H1 (cell line): ENCODE results near the gene UBE2D3. TPM values are rescaled to one million over a fixed set of nuclear protein-coding genes. Genes with fewer than 3 reads are reported as not detected.

ENCODE experiments used
- CTCF ChIA-PET: fragments of 300-600 bp; sonication (Branson Sonifier 250); formaldehyde crosslinking; loops from one replicate; lab custom pipeline; 2021; ENCODE audit not compliant: partially characterized antibody; lab: Charles Lee
- POLR2A ChIA-PET: fragments of 300-600 bp; sonication (Branson Sonifier 250); formaldehyde crosslinking; loops from one replicate; lab custom pipeline; 2021; ENCODE audit warnings: inconsistent platforms; ENCODE audit not compliant: partially characterized antibody; lab: Charles Lee
- DNase-seq, 2 experiments: peaks; one replicate each; pipeline versions ENCODE4 v3.0.0 to v3.0.0-alpha.2; 2010 to 2022; ENCODE audit warnings: low spot score in 2 of 2, low read depth in 1 of 2, mixed read lengths in 1 of 2
- FAIRE-seq: peaks from 2 replicates; lab custom pipeline; 2011; peaks lifted over from hg19 to GRCh38; lab: Jason Lieb, UNC
- H2AFZ ChIP-seq: 2 replicates; pipeline ENCODE4 v1.8.1; 2012; ENCODE audit warnings: low read length, inconsistent platforms
- H2AK5ac ChIP-seq: 2 replicates; pipeline ENCODE4 v1.6.1; 2013; ENCODE audit warnings: low read depth, low read length
- H2BK120ac ChIP-seq: replicated peaks from 2 replicates; pipeline ENCODE3; 2013; ENCODE audit warnings: low read depth, low read length, inconsistent platforms
- H2BK12ac ChIP-seq: 2 replicates; pipeline ENCODE4 v1.6.1; 2013; ENCODE audit warnings: low read depth, low read length
- H2BK15ac ChIP-seq: 2 replicates; pipeline ENCODE4 v1.6.1; 2013; ENCODE audit warnings: low read length
- H2BK20ac ChIP-seq: 2 replicates; pipeline ENCODE4 v1.6.1; 2013; ENCODE audit warnings: low read length
- H2BK5ac ChIP-seq: 2 replicates; pipeline ENCODE4 v1.6.1; 2013; ENCODE audit warnings: low read depth, low read length
- H3K14ac ChIP-seq: 2 replicates; pipeline ENCODE4 v1.6.1; 2013; ENCODE audit warnings: inconsistent platforms; ENCODE audit not compliant: insufficient read length
- H3K18ac ChIP-seq: 2 replicates; pipeline ENCODE4 v1.6.1; 2013; ENCODE audit warnings: low read length; ENCODE audit errors: extremely low read depth
- H3K23ac ChIP-seq: 2 replicates; pipeline ENCODE4 v1.6.1; 2013; ENCODE audit warnings: inconsistent platforms; ENCODE audit not compliant: insufficient read length
- H3K23me2 ChIP-seq: 2 replicates; pipeline ENCODE4 v1.6.1; 2013; ENCODE audit warnings: low read depth, low read length
- H3K27ac ChIP-seq: 2 replicates; pipeline ENCODE4 v1.6.1; 2011; ENCODE audit warnings: low read depth, low read length, inconsistent platforms
- H3K27me3 ChIP-seq, 4 experiments: replicated peaks in 1 of 4; 1 replicate in 1 of 4; 2 replicates in 3 of 4; pipeline versions ENCODE4 v1.6.1 to v1.8.1; 2011 to 2013; ENCODE audit warnings: low read length in 3 of 4, mild to moderate bottlenecking in 3 of 4, inconsistent platforms in 2 of 4, mixed read lengths in 2 of 4, moderate library complexity in 1 of 4; ENCODE audit not compliant: control insufficient read depth in 3 of 4, insufficient read depth in 3 of 4; ENCODE audit errors: extremely low read depth in 1 of 4
- H3K36me3 ChIP-seq, 4 experiments: 2 replicates each; pipeline versions ENCODE4 v1.6.1 to v1.8.1; 2011 to 2013; ENCODE audit warnings: mild to moderate bottlenecking in 4 of 4, low read length in 3 of 4, moderate library complexity in 2 of 4, control low read depth in 1 of 4, inconsistent platforms in 1 of 4; ENCODE audit not compliant: insufficient read depth in 4 of 4, control insufficient read depth in 2 of 4
- H3K4ac ChIP-seq: replicated peaks from 2 replicates; pipeline ENCODE3; 2013; ENCODE audit warnings: low read length, low read depth, mixed read lengths, inconsistent platforms; ENCODE audit not compliant: insufficient read length
- H3K4me1 ChIP-seq, 4 experiments: replicated peaks in 1 of 4; 1 replicate in 1 of 4; 2 replicates in 3 of 4; pipeline versions ENCODE4 v1.6.1 to v1.8.1; 2011 to 2013; ENCODE audit warnings: low read length in 3 of 4, inconsistent platforms in 2 of 4, mixed read lengths in 1 of 4; ENCODE audit not compliant: insufficient read depth in 4 of 4, control insufficient read depth in 3 of 4
- H3K4me2 ChIP-seq, 2 experiments: 2 replicates each; pipeline versions ENCODE4 v1.6.1 to v1.8.1; 2011 to 2013; ENCODE audit warnings: low read depth in 2 of 2, low read length in 2 of 2, control low read depth in 1 of 2, inconsistent platforms in 1 of 2, mild to moderate bottlenecking in 1 of 2; ENCODE audit not compliant: insufficient read depth in 1 of 2
- H3K4me3 ChIP-seq, 4 experiments: fragments of 200-600, 300-600 bp in 1 of 4; sonication (generic), shearing (Covaris generic), sonication (Bioruptor Twin) in 1 of 4; 2 replicates each; pipeline versions ENCODE4 v1.5.1 to v1.8.1; 2011 to 2016; ENCODE audit warnings: low read length in 4 of 4, low read depth in 3 of 4, control low read depth in 2 of 4, inconsistent platforms in 2 of 4, mild to moderate bottlenecking in 2 of 4, mixed read lengths in 1 of 4, moderate library complexity in 1 of 4; ENCODE audit not compliant: insufficient read depth in 2 of 4; ENCODE audit errors: extremely low read depth in 1 of 4
- H3K56ac ChIP-seq: replicated peaks from 2 replicates; pipeline ENCODE3; 2013; ENCODE audit warnings: low read depth, mild to moderate bottlenecking, mixed read lengths, low read length, inconsistent platforms; ENCODE audit not compliant: insufficient read length
- H3K79me1 ChIP-seq: 2 replicates; pipeline ENCODE4 v1.6.1; 2013; ENCODE audit warnings: low read depth, low read length, control low read depth
- H3K79me2 ChIP-seq, 2 experiments: 2 replicates each; pipeline versions ENCODE4 v1.6.1 to v1.8.1; 2012 to 2013; ENCODE audit warnings: low read length in 2 of 2, mild to moderate bottlenecking in 2 of 2, inconsistent platforms in 1 of 2; ENCODE audit not compliant: insufficient read depth in 2 of 2, control insufficient read depth in 1 of 2
- H3K9ac ChIP-seq, 4 experiments: replicated peaks in 1 of 4; 1 replicate in 1 of 4; 2 replicates in 3 of 4; pipeline versions ENCODE4 v1.6.1 to v1.8.1; 2011 to 2013; ENCODE audit warnings: low read depth in 3 of 4, low read length in 3 of 4, control low read depth in 2 of 4, mild to moderate bottlenecking in 2 of 4, moderate library complexity in 2 of 4, inconsistent platforms in 1 of 4; ENCODE audit errors: extremely low read depth in 1 of 4
- H3K9me3 ChIP-seq, 2 experiments: 2 replicates each; pipeline versions ENCODE4 v1.6.1 to v1.8.1; 2012 to 2013; ENCODE audit warnings: mild to moderate bottlenecking in 2 of 2, moderate library complexity in 2 of 2, control low read depth in 1 of 2, inconsistent platforms in 1 of 2, low read depth in 1 of 2, low read length in 1 of 2, mixed read lengths in 1 of 2; ENCODE audit not compliant: insufficient read depth in 2 of 2
- H4K20me1 ChIP-seq, 2 experiments: replicated peaks in 1 of 2; 2 replicates each; pipeline versions ENCODE3 to v1.8.1; 2011 to 2013; ENCODE audit warnings: inconsistent platforms in 2 of 2, low read length in 2 of 2, mild to moderate bottlenecking in 1 of 2; ENCODE audit not compliant: insufficient read depth in 2 of 2, control insufficient read depth in 1 of 2
- H4K5ac ChIP-seq: 2 replicates; pipeline ENCODE4 v1.6.1; 2013; ENCODE audit warnings: low read length, low read depth, mixed read lengths, inconsistent platforms; ENCODE audit not compliant: insufficient read length
- H4K8ac ChIP-seq: 2 replicates; pipeline ENCODE4 v1.8.0; 2013; ENCODE audit warnings: mild to moderate bottlenecking, moderate library complexity, low read length, inconsistent platforms; ENCODE audit not compliant: insufficient read depth; ENCODE audit errors: extremely low read depth
- H4K91ac ChIP-seq: replicated peaks from 2 replicates; pipeline ENCODE3; 2013; ENCODE audit warnings: low read length, mixed read lengths, inconsistent platforms; ENCODE audit not compliant: insufficient read length
- BRCA1 ChIP-seq: IDR thresholded peaks from 2 replicates; pipeline ENCODE4 v1.6.1; 2012; ENCODE audit warnings: low read depth, low read length, improper control_type of control experiment
- E2F6 ChIP-seq: IDR thresholded peaks from 2 replicates; pipeline ENCODE4 v1.6.1; 2012; ENCODE audit warnings: inconsistent platforms
- GTF2F1 ChIP-seq: IDR thresholded peaks from 2 replicates; pipeline ENCODE4 v1.6.1; 2012; ENCODE audit warnings: low read depth, low read length, improper control_type of control experiment, borderline replicate concordance
- PHF8 ChIP-seq: fragments of 200-600 bp; sonication (generic); conservative IDR thresholded peaks from 2 replicates; pipeline ENCODE4 v1.7.1; 2012; ENCODE audit warnings: low read depth, mild to moderate bottlenecking, inconsistent platforms, low read length, moderate library complexity
- RFX5 ChIP-seq: IDR thresholded peaks from 2 replicates; pipeline ENCODE4 v1.6.1; 2011; ENCODE audit warnings: low read depth, low read length, improper control_type of control experiment, borderline replicate concordance
- SIX5 ChIP-seq: IDR thresholded peaks from 2 replicates; pipeline ENCODE4 v1.6.1; 2011; ENCODE audit warnings: mild to moderate bottlenecking, low read depth, low read length
- SP1 ChIP-seq: IDR thresholded peaks from 2 replicates; pipeline ENCODE4 v1.6.1; 2011; ENCODE audit warnings: low read depth, low read length
- SP2 ChIP-seq: IDR thresholded peaks from 2 replicates; pipeline ENCODE4 v1.6.1; 2012; ENCODE audit warnings: mild to moderate bottlenecking, low read length, inconsistent platforms
- TBP ChIP-seq: IDR thresholded peaks from 2 replicates; pipeline ENCODE4 v1.6.1; 2011; ENCODE audit warnings: low read depth, low read length, improper control_type of control experiment
- WGBS, 2 experiments: shearing (Covaris generic) in 1 of 2; methylation state at CpG; one replicate each; pipeline versions ENCODE4 v1.1.6 to v1.1.7; 2013 to 2015; ENCODE audit warnings: low lambda C conversion rate in 2 of 2, mixed read lengths in 2 of 2, inconsistent platforms in 1 of 2, low coverage in 1 of 2, missing lambda C conversion rate in 1 of 2; ENCODE audit not compliant: insufficient replicate concordance in 2 of 2, insufficient coverage in 1 of 2, insufficient read length in 1 of 2; ENCODE audit errors: extremely low coverage in 1 of 2, missing lambda C conversion rate in 1 of 2; 5-methylcytosine and 5-hydroxymethylcytosine counted together
- polyA plus RNA-seq, 7 experiments: library from polyadenylated mRNA; depleted of rRNA in 3 of 7; stranded (reverse) in 5 of 7; unstranded in 2 of 7; fragments of >200 nt in 5 of 7; fragments of 200-250 nt in 2 of 7; gene quantifications; 1 replicate in 5 of 7; 2 replicates in 1 of 7; 4 replicates in 1 of 7; pipeline versions ENCODE4 v1.2.1 to v1.2.3, GENCODE V29; 2011 to 2013; ENCODE audit warnings: missing spikeins in 2 of 7, mixed read lengths in 2 of 7
- total RNA-seq: library from RNA; stranded (reverse); fragmentation: NEBNext Ultra II Directional; extraction: Animal tissue kit (Norgen Biotek cat#: 25700); gene quantifications from 2 replicates; pipeline ENCODE4 v1.2.1, GENCODE V29; 2021

UBE2D3 gene
- total and polyA plus RNA-seq, 2 of the 8 experiments (the other 6 are each of a cell fraction or from before 2014, with no cell fraction given): 396 to 544 TPM

- Histone ChIP-seq H3K14ac (no peak overlapping the region), H2BK120ac (no peak overlapping the region), H2AFZ (no peak overlapping the region), H3K4ac (no peak overlapping the region), H3K27me3 (no peaks in the 10 kb centered on the region), H4K91ac (no peak overlapping the region), H3K36me3 (no peaks in the 10 kb centered on the region; a peak in 1 of 8 replicates), H2AK5ac (no peak overlapping the region), H3K4me3 (no peak overlapping the region), H4K8ac (no peak overlapping the region), H2BK5ac (no peak overlapping the region), H2BK20ac (no peak overlapping the region), H3K18ac (no peak overlapping the region), H3K4me2 (no peak overlapping the region), H3K23ac (no peak overlapping the region), H3K27ac (no peak overlapping the region), H2BK12ac (no peak overlapping the region), H2BK15ac (no peak overlapping the region), H3K9me3 (no peaks in the 10 kb centered on the region), H3K79me1 (no peaks in the 10 kb centered on the region), H3K9ac (no peak overlapping the region), H3K4me1 (no peaks in the 10 kb centered on the region), H3K23me2 (no peaks in the 10 kb centered on the region), H4K5ac (no peak overlapping the region), H3K79me2 (no peaks in the 10 kb centered on the region), H3K56ac (no peak overlapping the region), H4K20me1 (no peaks in the 10 kb centered on the region)
- TF ChIP-seq RFX5 (no peak), E2F6 (no peak), SIX5 (no peak), BRCA1 (no peak), TBP (no peak), SP1 (no peak), SP2 (no peak), PHF8 (no peak), GTF2F1 (no peak)
- ChIA-PET POLR2A (no interaction called here), CTCF (no interaction called here)
- FAIRE-seq (no peak), DNase-seq (no peak)
- 97% methylated on average over 7 of the region's 7 CpGs; no CpG with 5 or more reads in 1 of the 2 experiments for WGBS, 2 experiments
Measured at GRCh38 chr4:102787096-102787881, 40.1 kb downstream of the UBE2D3 start.
